Right ventricle myocardium inferior (tissue), 1 donor: ENCODE data around the gene LTC4S. TPM values are rescaled to one million over a fixed set of nuclear protein-coding genes. Genes with fewer than 3 reads are reported as not detected.

Source experiments
- ATAC-seq: fragments of 200-7000 bp; cut with Tn5 transposase; one replicate; pipeline ENCODE4 v1.9.1; 2020; ENCODE audit warnings: mild to moderate bottlenecking, moderate library complexity
- DNase-seq: peaks from one replicate; pipeline ENCODE4 v3.0.0; 2021; ENCODE audit errors: missing footprints
- intact Hi-C: fragments of 100-400 bp; cut with DNase I; formaldehyde crosslinking; loops from one replicate; pipeline ENCODE4 v1.11.0; 2022
- total RNA-seq: library from RNA; stranded (reverse); fragmentation: NEBNext Ultra II Directional; extraction: Animal tissue kit (Norgen Biotek cat#: 25700); gene quantifications from one replicate; pipeline ENCODE4 v1.2.1, GENCODE V29; 2021
- donor health status: DM: no; HTN: yes; CAD: no; lungs with severe emphysema.

LTC4S gene
- total RNA-seq, 1 donor from 2014 or later = 10.3 TPM

DNA sequence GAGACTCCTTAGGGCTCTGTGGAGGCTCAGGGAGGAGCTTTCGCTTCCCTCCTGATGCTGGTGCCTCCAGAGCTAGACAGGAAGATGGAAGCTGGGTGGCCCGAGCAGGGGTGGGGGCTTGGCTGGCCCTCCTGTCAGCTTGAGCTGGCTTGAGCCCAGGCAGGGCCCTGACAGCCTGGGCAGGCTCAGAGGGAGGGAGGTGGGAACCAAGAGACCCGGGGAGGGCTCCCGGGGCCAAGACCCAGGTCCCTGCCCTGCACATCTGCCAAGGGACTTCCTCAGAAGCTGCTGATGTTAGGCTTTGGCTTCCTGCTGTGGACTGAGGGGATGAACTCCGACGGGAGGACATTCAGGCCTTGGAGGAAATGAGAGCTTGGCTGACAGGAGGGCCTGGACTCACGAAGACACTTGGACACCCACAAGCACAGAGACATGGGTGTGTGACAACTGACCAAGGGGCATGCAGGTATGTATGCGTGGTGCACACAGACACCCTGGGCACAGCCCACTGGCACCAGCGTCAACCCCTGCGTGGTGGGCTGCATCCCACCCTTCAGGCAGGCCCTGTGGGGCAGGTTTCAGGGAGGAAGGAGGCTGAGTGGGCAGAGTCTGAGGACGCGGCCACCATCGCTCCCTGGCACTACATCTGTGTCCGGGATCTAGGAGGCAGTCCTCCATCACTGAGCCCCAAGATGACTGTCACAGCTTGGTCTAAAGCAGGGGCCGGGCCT lies 1.7 kb upstream of the LTC4S start:
- DNase-seq (no peak), ATAC-seq (peak; percentile 4)
- intact Hi-C loops = no loop called here

DNA sequence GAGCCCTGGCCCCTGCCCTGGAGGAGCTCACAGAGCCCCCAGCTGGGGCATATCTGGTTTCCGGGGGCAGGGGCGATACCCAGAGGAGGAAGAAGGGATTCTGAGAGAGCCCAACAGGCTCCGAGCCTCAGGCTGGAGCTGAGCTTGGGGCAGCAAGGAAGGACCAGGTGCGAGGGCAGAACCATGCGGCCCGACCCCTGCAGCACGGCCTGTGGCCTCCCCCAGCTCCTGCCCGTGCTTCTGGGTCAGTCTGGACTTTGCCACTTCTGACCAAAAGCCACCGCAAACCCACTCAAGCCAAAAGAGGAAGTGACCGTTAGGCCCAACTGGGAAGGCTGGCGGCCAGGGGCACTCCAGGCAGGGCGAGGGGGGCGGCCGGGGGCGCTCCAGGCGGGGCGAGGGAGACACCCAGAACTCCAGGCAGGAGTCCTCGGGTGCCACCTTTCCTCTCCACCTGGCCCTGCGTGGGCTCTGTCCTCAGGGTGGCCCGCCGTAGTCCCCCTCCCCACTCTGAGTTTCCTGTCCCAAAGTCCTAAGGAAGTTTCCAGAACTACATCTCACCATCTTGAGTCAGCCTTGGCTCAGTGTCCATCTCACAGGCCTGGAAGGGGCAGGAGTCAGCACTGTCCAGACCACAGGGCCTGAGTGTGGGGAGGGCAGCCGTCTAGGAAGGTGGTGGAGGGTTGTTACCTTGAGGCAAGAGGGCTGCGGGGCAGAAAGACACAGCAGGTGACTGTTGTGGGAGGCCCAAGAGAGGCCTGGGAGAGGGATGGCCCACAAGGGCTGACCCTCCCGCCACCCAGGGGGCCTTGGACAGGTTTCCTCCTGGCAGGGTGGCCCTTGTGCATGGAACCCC lies 946 bp upstream of the LTC4S start:
- no peak for ATAC-seq

DNA sequence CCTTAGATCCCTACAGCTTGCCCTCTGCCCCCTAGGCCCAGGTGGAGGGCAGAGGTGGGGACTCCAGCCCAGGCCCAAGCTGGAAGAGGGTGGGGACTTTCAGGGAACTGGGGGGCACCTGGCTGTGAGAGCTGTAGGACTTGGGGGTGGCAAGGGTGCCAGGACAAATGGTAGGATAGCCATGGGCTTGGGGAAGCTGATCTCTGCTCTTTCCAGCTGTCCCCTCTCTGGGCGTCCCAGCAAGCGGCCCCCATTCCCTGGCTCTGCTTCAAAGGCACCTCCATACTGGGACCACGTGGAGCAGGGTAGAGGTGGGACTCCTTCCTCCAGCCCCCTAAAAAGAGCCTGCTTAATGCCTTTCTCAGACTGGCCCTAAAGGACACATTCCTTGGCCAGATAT lies 385 bp downstream of the LTC4S start:
- ATAC-seq = no peak
- DNase-seq = no peak
- intact Hi-C loops = no loop called here

More for the DNA sequence above, 946 bp upstream of the LTC4S start:
- intact Hi-C loops = no loop called here
- DNase-seq = no peak

DNA sequence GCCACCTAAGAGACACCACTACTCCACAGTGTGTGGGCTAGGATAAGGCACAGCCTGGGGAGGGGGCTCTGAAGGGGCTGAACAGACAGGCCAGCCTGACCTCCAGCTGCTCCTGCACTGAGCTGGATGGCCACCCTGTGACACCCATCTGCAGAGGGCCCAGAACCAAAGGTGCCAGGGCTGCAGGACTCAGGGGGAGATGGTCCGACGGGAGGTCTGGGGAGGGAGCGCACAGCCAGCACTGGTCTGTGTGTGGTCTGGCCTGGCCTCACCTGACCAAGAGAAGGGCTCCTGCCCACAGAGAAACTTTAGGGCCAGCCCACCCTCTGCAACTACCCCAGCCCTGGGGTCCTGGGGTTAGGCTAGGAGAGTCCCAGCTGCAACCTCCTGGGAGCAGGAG lies 789 bp downstream of the LTC4S start:
- intact Hi-C loops = no loop called here
- ATAC-seq (no peak), DNase-seq (no peak)

DNA sequence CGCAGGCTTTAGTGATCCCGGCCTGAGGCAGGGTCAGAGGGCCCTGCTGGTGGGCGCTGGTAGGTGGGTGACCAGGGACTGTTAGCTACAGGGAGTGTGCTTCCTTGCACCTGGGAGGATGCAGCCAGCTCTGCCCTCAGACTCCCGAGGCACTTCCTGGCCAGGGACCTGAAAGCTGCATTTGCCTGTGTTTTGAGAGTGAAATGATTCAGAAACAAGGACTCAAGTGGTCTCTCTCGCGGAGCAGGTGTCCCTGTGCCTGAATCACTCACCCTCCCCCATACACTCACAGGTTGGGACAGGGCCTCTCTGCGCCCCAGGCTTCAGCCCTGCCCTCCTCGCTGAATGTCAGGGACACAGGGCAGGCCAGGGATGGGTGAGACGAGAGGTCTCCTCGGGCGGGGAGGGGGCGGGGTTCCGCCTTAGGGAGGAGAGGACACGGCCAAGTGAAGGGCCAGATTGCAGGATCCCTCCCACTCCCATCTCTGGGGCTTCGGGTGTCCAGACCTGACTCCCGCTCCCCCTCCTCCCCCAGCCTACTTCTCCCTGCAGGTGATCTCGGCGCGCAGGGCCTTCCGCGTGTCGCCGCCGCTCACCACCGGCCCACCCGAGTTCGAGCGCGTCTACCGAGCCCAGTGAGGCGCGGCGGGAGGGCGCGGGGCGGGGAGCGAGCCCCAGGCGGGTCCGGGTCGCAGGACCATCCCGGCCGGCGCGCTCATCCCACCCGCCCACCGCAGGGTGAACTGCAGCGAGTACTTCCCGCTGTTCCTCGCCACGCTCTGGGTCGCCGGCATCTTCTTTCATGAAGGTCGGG lies 1.5 kb downstream of the LTC4S start:
- intact Hi-C loops = no loop called here
- no peak for DNase-seq
- ATAC-seq = no peak

DNA sequence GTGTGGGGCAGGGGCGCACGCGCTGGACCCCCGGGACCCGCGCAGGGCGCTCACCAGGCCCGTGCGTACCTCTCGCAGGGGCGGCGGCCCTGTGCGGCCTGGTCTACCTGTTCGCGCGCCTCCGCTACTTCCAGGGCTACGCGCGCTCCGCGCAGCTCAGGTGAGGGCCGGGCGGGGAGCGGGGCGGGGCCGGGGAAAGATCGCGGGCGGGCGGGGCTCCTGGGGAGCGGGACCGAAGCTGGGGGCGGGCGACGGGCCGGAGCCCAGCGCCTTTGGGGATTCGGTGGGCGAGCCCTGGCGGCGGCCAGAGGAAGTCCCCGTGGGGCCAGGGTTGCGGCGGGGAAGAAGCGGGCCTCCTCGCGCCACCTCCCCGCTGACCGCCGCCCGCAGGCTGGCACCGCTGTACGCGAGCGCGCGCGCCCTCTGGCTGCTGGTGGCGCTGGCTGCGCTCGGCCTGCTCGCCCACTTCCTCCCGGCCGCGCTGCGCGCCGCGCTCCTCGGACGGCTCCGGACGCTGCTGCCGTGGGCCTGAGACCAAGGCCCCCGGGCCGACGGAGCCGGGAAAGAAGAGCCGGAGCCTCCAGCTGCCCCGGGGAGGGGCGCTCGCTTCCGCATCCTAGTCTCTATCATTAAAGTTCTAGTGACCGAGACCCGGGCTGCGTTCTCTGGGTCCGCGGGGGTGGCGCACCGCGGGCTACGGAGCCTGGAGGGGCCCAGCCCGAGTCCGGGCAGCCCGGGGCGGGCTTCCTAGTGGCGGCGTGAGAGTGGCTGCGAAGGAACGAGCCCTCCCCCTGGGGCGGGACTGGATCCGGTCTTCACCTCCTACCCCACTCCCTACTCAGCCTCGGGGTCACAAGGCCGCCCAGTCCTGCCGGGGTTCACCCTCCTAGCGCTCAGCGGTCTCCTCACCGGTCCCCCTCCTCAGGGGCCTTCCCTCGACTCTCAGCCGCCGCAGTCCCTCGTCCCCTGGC lies 2.4 kb downstream of the LTC4S start:
- peak; percentile 77 for ATAC-seq

DNA sequence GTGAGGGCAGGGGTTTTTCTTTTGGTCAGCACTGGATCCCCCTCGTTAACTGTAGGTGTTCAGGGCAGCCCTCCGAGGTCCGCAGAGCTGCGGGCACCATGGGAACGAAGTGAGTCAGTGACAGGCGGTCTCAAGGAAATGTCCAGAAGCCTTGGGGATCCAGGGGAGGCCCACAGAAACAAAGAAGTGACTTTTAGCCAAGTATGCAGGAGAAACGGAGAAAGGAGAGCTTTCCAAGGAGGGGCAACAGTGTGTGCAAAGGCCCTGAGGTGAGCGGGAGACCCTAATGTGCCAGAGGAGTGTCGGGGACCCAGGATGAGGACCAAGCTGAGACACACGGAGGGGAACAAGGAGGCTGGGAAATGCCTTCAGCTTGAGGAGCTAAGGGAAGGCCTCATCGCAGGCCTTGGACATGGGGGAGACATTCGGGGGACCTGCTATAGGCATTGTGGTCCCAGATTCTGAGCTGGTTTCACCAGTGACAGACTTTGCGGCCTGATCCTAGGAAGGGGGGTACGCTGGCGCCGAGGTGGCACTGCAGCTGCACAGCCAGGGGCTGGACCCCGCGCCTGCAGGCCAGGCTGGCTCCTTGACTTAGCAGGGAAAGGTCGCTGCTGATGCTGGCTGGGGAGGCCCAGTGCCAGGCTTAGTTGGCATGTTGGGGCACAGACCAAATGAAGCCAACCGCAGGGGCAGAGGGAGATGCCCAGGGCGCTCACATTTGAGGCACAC lies 3.3 kb downstream of the LTC4S start:
- ATAC-seq (no peak), DNase-seq (no peak)
- intact Hi-C loops = loop anchor here (2.0 kb wide), 1 partner anchor 34 kb away; no protein-coding TSS in a partner anchor

More for the DNA sequence above, 2.4 kb downstream of the LTC4S start:
- intact Hi-C loops = loop anchor here (2.0 kb wide), 1 partner anchor 33 kb away; no protein-coding TSS in a partner anchor
- peak; percentile 93 for DNase-seq

DNA sequence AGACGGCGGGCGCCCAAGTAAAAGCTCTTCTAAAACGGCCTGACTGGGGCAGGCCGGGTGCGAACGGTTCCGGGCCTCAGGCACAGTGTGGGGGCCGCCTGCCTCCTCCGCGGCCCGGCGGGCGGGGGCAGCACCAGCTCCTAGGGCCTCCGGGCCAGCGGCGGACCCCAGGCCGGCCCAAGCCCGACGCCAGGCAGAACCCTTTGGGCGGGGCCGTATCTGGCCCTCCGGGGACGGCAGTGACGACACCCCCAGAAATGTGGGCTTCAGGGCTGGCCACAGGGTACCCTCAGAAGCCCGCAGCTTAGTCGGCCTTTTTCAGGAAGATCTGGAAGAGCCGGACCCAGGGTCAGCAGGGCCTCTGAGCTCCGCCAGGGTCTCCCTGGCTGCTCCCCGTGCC lies 4.0 kb downstream of the LTC4S start:
- DNase-seq = no peak
- intact Hi-C loops = loop anchor here (2.0 kb wide), 1 partner anchor 35 kb away; no protein-coding TSS in a partner anchor
- no peak for ATAC-seq

DNA sequence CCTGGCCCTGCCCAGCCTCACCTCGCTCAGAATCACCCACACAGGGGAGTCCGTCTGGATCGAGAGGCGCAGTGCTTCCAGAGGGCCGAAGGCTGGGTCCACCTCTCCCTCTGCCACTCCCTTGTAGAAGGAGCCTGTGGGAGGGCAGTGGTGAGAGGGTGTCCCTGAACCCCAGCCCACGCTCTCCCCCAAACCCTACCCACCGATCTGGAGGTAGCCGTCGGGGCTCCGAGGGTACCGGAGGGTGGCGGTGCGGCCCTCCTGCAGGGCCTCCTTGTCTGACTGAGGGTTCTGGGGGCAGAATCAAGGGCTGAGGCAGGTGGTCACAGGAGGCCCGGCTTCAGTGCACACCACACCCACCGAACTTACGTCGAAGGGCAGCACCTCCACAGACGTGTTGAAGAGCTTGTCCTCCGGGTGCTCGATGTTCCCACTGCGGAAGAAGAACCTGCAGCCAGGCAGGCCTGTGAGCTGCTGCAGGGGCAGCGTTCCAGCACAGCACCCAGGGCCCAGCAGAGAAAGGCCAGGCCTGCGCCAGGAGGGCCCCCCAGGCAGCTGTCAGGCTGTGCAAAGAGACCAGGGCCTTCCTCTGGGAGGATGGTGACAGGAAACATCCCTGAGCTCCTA lies 4.5 kb downstream of the LTC4S start:
- no peak for ATAC-seq
- no peak for DNase-seq
- intact Hi-C loops = no loop called here

DNA sequence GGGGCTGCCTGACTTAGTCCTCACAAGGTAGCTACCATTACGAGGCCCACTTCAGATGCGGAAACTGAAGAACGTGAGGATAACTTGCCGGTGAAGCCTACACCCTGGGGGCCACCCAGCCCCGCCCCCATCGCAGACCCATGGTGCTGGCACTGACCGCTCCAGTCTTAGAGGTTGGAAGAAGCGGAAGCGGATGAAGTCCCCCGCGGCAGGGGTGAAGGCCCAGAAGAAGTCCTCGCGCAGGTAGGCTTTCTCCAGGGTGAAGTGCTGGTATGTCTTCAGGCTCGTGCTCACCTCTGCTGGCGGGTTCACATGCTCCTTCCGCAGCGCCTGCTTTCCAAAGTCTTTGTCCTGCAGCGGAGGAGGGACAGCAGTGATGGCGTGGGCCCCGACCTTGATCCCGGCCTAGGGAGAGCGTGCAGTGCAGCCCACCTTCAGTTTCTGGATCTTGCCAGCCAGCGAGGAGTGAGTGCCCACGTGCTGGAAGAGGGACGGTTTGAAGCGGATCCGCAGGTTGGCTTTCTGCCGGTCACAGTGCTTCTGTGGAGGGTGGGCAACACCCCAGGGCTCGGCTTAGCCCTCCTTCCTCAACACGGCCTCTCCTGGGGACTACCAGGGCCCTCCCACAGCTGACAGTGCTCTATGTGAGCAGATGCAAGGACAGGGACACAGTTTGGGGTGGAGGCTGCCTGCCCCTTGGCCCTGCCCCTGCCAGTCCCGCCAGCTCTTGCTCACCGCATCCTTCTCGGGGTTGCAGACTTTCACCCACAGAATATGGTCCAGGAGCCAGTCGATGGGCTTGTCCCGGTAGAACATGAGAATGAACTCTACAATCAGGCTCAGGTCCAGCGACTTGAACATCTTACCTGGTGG lies 5.2 kb downstream of the LTC4S start:
- intact Hi-C loops = loop anchor here (1.0 kb wide), 1 partner anchor 61 kb away; no protein-coding TSS in a partner anchor
- no peak for DNase-seq

DNA sequence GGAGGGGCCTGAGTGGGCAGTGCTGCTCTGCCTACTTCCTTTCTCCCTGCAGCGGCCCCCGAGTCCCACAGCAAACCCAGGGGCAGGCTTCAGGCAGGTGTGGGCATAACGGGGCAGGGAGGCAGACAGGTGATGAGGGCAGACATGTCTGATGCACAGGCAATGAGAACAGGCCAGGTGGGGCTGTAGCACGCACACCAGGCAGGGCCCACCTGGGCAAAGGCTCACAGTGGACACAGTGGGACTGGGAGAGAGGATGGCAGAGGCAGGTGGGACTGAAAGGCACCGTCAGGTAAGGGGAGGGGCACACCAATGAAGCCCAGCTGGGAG lies 5.8 kb downstream of the LTC4S start:
- DNase-seq (no peak), ATAC-seq (no peak)
- intact Hi-C loops = loop anchor here (1.0 kb wide), 1 partner anchor 61 kb away; no protein-coding TSS in a partner anchor

More for the DNA sequence above, 5.2 kb downstream of the LTC4S start:
- no peak for ATAC-seq

DNA sequence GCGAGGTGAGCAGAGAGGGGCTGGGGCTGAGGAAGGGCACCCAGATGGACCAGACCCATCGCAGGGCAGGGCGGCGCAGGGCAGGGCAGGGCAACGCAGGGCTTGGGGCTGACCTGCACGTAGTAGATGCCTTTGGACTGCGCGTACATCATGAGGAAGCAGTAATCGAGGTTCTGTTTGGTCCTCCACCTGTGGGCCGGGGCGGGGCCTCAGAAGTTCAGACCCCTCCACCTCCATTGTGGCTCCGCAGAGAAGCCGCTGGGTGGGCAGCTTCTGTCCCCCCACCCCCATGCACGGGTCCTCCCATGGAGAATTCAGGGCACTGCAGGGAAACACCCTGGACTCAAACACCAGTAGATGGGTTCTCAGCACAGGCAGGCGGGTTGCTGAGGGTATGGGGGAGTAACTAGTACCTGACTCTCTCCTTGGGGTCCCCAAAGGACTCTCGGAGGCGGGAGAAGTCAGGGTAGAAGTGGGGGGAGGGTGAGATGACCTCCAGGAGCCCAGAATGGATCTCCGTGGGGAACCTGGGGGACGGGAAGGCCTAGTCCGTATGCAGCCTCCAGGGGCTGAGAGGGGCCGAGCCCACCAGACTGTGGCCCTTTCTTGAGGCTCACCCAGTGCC lies 6.4 kb downstream of the LTC4S start:
- intact Hi-C loops = no loop called here
- no peak for ATAC-seq
- DNase-seq = no peak

DNA sequence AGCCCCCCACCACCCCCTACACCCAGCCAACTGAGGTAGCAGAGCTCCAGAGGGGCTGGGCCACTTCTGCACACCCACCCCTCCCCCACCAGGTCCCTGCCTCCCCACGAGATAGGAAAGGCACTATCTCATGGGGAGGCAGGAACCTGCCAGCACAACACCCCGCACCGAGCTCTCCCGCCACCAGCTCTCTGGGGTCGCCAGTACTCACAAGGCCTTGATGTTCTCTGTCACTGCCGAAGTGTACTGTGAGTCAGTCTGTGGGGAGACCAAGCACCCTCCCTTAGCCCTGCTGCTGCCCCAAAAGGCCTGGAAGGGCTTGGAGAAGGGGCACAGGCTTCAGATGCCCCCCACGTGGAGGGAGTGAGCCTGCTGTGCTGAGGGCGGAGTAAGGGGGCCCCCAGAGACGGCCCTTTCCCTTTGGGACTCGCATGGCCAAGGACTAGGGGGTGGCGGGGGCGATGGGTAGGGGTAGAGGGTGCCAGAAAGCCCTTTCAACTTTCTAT lies 7.0 kb downstream of the LTC4S start:
- no peak for DNase-seq
- no peak for ATAC-seq
- intact Hi-C loops = no loop called here

DNA sequence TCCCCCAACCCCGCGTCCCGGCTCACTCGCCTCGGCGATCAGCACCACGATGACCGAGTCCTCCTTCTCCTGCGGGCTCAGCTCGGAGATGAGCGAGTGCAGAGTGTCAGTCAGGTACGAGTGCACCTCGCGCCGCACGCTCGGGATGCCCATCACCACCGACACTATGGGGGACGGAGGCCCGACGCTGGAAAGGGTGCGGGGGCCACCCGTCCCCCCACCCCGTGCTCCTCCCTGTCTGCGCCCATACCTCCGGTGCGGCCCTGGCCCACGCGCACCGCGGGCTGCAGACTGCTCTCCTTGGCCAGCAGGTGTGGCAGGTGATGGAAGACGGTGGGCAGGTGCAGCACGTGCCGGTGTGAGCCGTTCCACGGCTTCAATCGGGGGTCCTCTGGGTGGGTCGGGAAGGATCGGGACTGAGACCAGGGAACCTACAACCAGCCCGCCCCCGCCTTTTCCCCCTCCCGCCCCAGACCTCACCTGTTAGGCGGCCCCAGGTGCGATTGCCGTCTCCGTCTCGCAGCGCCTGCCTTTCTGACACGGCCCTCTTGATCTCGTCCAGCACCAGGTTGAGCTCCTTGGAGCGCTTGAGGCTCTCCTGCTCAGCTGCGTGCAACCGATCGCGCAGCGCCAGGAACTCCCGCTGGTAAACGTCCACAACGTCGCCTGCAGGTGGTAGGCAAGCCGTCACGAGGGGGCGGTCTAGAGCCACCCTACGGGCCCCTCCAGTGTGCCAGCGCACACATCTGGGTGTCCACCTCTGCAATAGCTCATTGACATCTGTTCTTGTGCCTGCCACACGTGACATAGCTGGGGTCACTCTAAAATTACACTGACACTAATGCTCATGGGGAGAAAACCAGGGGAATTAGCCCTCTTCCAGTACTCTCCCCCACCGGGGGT lies 7.8 kb downstream of the LTC4S start:
- ATAC-seq (peak; percentile 27), DNase-seq (peak; percentile 90)
- intact Hi-C loops = no loop called here
